ENCODE data around the gene MRPS27. TPM values are rescaled to one million over a fixed set of nuclear protein-coding genes. Genes with fewer than 3 reads are reported as not detected.

MRPS27 gene
- total and polyA plus RNA-seq, 2 of the 13 experiments (the other 11 are each of a cell fraction or from before 2014, with no cell fraction given): 71.8 to 115 TPM

GRCh38 chr5:72271702-72272101 is 48.3 kb downstream of the MRPS27 start:
- WGBS (ENCODE audit: low lambda C conversion rate): 93% methylated on average over 3 of the region's 3 CpGs
- Histone ChIP-seq H3K27me3 (ENCODE audit: control insufficient read depth in 1 of 2, insufficient read depth in 2 of 2, low read length in 2 of 2) (no peaks in the 10 kb centered on the region), H3K4me3 (replicated peaks in 1 of 3; ENCODE audit: insufficient read depth in 1 of 3, low read depth in 2 of 3, low read length in 3 of 3) (no peak overlapping the region), H3K4me1 (ENCODE audit: insufficient read depth, low read length) (peaks cover 16% of the 10 kb centered on the region), H2AFZ (ENCODE audit: low read length) (no peak overlapping the region), H4K20me1 (ENCODE audit: insufficient read depth, low read length) (no peaks in the 10 kb centered on the region; the same call in 1 of the 2 replicates), H3K36me3 (replicated peaks in 1 of 2; ENCODE audit: control insufficient read depth in 1 of 2, insufficient read depth in 2 of 2, low read length in 2 of 2) (peaks cover 0 to 20% of the 10 kb centered on the region in 2 experiments; a peak in 2 of 5 replicates), H3K4me2 (ENCODE audit: low read depth, low read length) (no peak overlapping the region), H3K79me2 (ENCODE audit: insufficient read depth, low read length) (peaks cover 18% of the 10 kb centered on the region), H3K9me3 (ENCODE audit: low read length) (no peaks in the 10 kb centered on the region), H3K27ac (ENCODE audit: extremely low read length, insufficient read depth, low read length) (no peak overlapping the region), H3K9ac (ENCODE audit: insufficient read depth, low read depth, low read length) (no peak overlapping the region)
- FAIRE-seq (no peak), DNase-seq (ENCODE audit: low spot score) (no peak), ATAC-seq (no peak)
- BruUV-seq (replicated peaks): no TSS peak
- in situ Hi-C loops (cut with HindIII; ENCODE audit: extremely low pct_ligation_motif_present, low pct_unique_long_range_greater_than_20kb): no loop called here
- TF ChIP-seq ZNF24 (IDR thresholded peaks at IDR 0.05): no peak
- TF ChIP-seq REXO4 (CRISPR knock-in tag; IDR thresholded peaks at IDR 0.05; ENCODE audit: borderline replicate concordance): no peak
- TF ChIP-seq MIXL1 (CRISPR knock-in tag; IDR thresholded peaks at IDR 0.05): no peak
- no peak for TF ChIP-seq NFRKB (IDR thresholded peaks at IDR 0.05)
- no peak for TF ChIP-seq ZUFSP (CRISPR knock-in tag; IDR thresholded peaks at IDR 0.05; ENCODE audit: borderline replicate concordance)
- no peak for TF ChIP-seq ZBTB20 (CRISPR knock-in tag; IDR thresholded peaks at IDR 0.05; ENCODE audit: borderline replicate concordance, low read depth)
- CTCF ChIA-PET (ENCODE audit: low intra/inter-chr PET ratio, low total read pairs): no interaction called here
- intact Hi-C loops (cut with micrococcal nuclease; ENCODE audit: unreplicated experiment): no loop called here
- POLR2A ChIA-PET: interaction anchor here (1.5 kb wide), 1 partner anchor 36 kb away, joined by 5 read pairs; no protein-coding TSS in a partner anchor

GRCh38 chr5:72270037-72270436 is 50.0 kb downstream of the MRPS27 start:
- intact Hi-C loops (cut with micrococcal nuclease; ENCODE audit: unreplicated experiment): no loop called here
- Histone ChIP-seq H3K9ac (ENCODE audit: insufficient read depth, low read depth, low read length) (no peak overlapping the region), H2AFZ (ENCODE audit: low read length) (no peak overlapping the region), H3K4me1 (ENCODE audit: insufficient read depth, low read length) (peaks cover 16% of the 10 kb centered on the region), H3K9me3 (ENCODE audit: low read length) (no peaks in the 10 kb centered on the region), H3K36me3 (replicated peaks in 1 of 2; ENCODE audit: control insufficient read depth in 1 of 2, insufficient read depth in 2 of 2, low read length in 2 of 2) (peaks cover 0 to 23% of the 10 kb centered on the region in 2 experiments; a peak in 3 of 5 replicates), H3K4me3 (replicated peaks in 1 of 3; ENCODE audit: insufficient read depth in 1 of 3, low read depth in 2 of 3, low read length in 3 of 3) (no peak overlapping the region), H4K20me1 (ENCODE audit: insufficient read depth, low read length) (no peaks in the 10 kb centered on the region; the same call in 1 of the 2 replicates), H3K27ac (ENCODE audit: extremely low read length, insufficient read depth, low read length) (no peak overlapping the region), H3K79me2 (ENCODE audit: insufficient read depth, low read length) (peaks cover 13% of the 10 kb centered on the region), H3K4me2 (ENCODE audit: low read depth, low read length) (no peak overlapping the region), H3K27me3 (ENCODE audit: control insufficient read depth in 1 of 2, insufficient read depth in 2 of 2, low read length in 2 of 2) (no peaks in the 10 kb centered on the region)
- DNase-seq (ENCODE audit: low spot score) (no peak), ATAC-seq (no peak), FAIRE-seq (no peak)
- in situ Hi-C loops (cut with HindIII; ENCODE audit: extremely low pct_ligation_motif_present, low pct_unique_long_range_greater_than_20kb): no loop called here
- no TSS peak for BruUV-seq (replicated peaks)
- CTCF ChIA-PET (ENCODE audit: low intra/inter-chr PET ratio, low total read pairs): interaction anchor here (1.9 kb wide), 1 partner anchor 132 kb away, joined by 10 read pairs; no protein-coding TSS in a partner anchor
- POLR2A ChIA-PET: no interaction called here
- 100% methylated on average over 4 of the region's 4 CpGs for WGBS (ENCODE audit: low lambda C conversion rate)
- TF ChIP-seq RFXANK (CRISPR knock-in tag; IDR thresholded peaks at IDR 0.05): no peak
- no peak for TF ChIP-seq ZFP91 (CRISPR knock-in tag; IDR thresholded peaks at IDR 0.05; ENCODE audit: borderline replicate concordance)
- TF ChIP-seq SOX5 (CRISPR knock-in tag; IDR thresholded peaks at IDR 0.05; ENCODE audit: borderline replicate concordance): no peak
- TF ChIP-seq SOX13 (IDR thresholded peaks at IDR 0.05): no peak
- no peak for TF ChIP-seq SOX13 (CRISPR knock-in tag; conservative IDR thresholded peaks at IDR 0.05 in 1 of 2, IDR thresholded peaks at IDR 0.05 in 1 of 2)
- no peak for TF ChIP-seq ZNF7 (CRISPR knock-in tag; IDR thresholded peaks at IDR 0.05)
- no peak for TF ChIP-seq ZBTB7A (CRISPR knock-in tag; IDR thresholded peaks at IDR 0.05)
- no peak for TF ChIP-seq ZNF790 (CRISPR knock-in tag; IDR thresholded peaks at IDR 0.05; ENCODE audit: borderline replicate concordance)
- no peak for TF ChIP-seq NCOA5 (CRISPR knock-in tag; IDR thresholded peaks at IDR 0.05)
- TF ChIP-seq EEA1 (CRISPR knock-in tag; IDR thresholded peaks at IDR 0.05; ENCODE audit: borderline replicate concordance): no peak
- TF ChIP-seq ZNF253 (CRISPR knock-in tag; IDR thresholded peaks at IDR 0.05; ENCODE audit: borderline replicate concordance): no peak
- no peak for TF ChIP-seq SIX4 (CRISPR knock-in tag; IDR thresholded peaks at IDR 0.05)
- TF ChIP-seq SNAI1 (CRISPR knock-in tag; IDR thresholded peaks at IDR 0.05; ENCODE audit: borderline replicate concordance): no peak

Data from HepG2 (cell line).